GM12892 (cell line): ENCODE results near the gene CCS.

Experiments used
- DNase-seq: peaks from one replicate; pipeline ENCODE4 v3.0.0; 2011; ENCODE audit not compliant: insufficient read length
- FAIRE-seq: peaks from 2 replicates; lab custom pipeline; 2011; peaks lifted over from hg19 to GRCh38; lab: Jason Lieb, UNC
- POLR2A ChIP-seq: IDR thresholded peaks from 2 replicates; pipeline ENCODE4 v1.6.1; 2011; ENCODE audit warnings: low read depth, low read length, control low read depth
- POLR2AphosphoS5 ChIP-seq: IDR thresholded peaks from 2 replicates; pipeline ENCODE4 v1.6.1; 2011; ENCODE audit warnings: low read depth, low read length, control low read depth
- TAF1 ChIP-seq: IDR thresholded peaks from 2 replicates; pipeline ENCODE4 v1.6.1; 2011; ENCODE audit warnings: low read depth, mild to moderate bottlenecking, control low read depth, low read length, borderline replicate concordance

Gene CCS

GRCh38 chr11:66549696-66550095 lies 43.3 kb upstream of the CCS start:
- FAIRE-seq, result no peak
- TF ChIP-seq POLR2A (no peak), POLR2AphosphoS5 (no peak), TAF1 (no peak)
- no peak for DNase-seq

- FAIRE-seq (no peak), DNase-seq (no peak)
- TF ChIP-seq POLR2A, result no peak
- TF ChIP-seq POLR2AphosphoS5, result no peak
- no peak for TF ChIP-seq TAF1
Observed at GRCh38 chr11:66550887-66551286, 42.1 kb upstream of the CCS start.

- FAIRE-seq, result no peak
- no peak for DNase-seq
- TF ChIP-seq POLR2A, result no peak
- TF ChIP-seq POLR2AphosphoS5, result no peak
- TF ChIP-seq TAF1, result no peak
Observed at GRCh38 chr11:66554602-66555001, 38.4 kb upstream of the CCS start.

GRCh38 chr11:66555416-66555815 lies 37.6 kb upstream of the CCS start:
- TF ChIP-seq POLR2A, result no peak
- TF ChIP-seq POLR2AphosphoS5, result no peak
- no peak for TF ChIP-seq TAF1
- FAIRE-seq, result no peak

DNA sequence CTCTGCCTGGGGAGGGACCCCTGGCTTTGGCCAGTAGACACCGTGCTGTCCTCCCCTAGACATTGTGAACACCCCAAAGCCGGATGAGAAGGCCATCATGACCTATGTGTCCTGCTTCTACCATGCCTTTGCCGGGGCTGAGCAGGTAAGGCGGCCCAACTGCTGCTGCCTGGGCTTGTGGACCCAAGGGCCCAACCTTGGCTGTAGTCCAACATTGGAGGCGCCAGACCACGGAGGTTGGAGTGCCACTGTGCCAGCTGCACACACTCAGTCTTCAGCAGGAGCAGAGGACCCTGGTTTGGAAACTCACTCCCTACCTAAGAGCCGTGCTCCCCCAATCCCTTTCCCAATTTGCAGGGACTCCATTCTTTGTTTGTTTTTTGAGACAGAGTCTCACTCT lies 36.9 kb upstream of the CCS start:
- FAIRE-seq (no peak), DNase-seq (no peak)
- TF ChIP-seq POLR2A (no peak), TAF1 (no peak), POLR2AphosphoS5 (no peak)

More at GRCh38 chr11:66555416-66555815, 37.6 kb upstream of the CCS start:
- DNase-seq, result no peak

DNA sequence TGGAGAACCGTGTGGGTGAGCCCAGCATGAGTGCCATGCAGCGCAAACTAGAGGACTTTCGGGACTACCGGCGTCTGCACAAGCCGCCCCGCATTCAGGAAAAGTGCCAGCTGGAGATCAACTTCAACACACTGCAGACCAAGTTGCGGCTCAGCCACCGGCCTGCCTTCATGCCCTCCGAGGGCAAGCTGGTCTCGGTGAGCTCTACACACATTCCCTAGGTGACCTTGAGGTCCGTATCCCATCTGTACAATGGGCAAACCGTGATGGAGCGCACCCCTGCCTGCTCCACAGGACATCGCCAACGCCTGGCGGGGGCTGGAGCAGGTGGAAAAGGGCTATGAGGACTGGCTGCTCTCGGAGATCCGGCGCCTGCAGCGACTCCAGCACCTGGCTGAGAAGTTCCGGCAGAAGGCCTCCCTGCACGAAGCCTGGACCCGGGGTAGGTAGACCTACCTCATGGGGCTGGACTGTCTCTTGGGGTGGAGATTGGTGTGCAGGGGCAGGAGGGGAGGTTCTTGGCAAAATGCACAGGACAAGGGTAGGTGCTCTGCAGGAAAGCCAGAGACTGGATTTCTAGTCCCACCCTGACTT lies 35.2 kb upstream of the CCS start:
- TF ChIP-seq POLR2A, result no peak
- TF ChIP-seq TAF1, result no peak
- TF ChIP-seq POLR2AphosphoS5, result no peak
- DNase-seq, result no peak
- no peak for FAIRE-seq

GRCh38 chr11:66559142-66559865 lies 33.7 kb upstream of the CCS start:
- no peak for FAIRE-seq
- DNase-seq, result no peak
- no peak for TF ChIP-seq POLR2A
- TF ChIP-seq POLR2AphosphoS5, result no peak
- no peak for TF ChIP-seq TAF1

GRCh38 chr11:66559866-66560676 lies 32.9 kb upstream of the CCS start:
- DNase-seq, result no peak
- TF ChIP-seq POLR2AphosphoS5 (no peak), POLR2A (no peak), TAF1 (no peak)
- no peak for FAIRE-seq

DNA sequence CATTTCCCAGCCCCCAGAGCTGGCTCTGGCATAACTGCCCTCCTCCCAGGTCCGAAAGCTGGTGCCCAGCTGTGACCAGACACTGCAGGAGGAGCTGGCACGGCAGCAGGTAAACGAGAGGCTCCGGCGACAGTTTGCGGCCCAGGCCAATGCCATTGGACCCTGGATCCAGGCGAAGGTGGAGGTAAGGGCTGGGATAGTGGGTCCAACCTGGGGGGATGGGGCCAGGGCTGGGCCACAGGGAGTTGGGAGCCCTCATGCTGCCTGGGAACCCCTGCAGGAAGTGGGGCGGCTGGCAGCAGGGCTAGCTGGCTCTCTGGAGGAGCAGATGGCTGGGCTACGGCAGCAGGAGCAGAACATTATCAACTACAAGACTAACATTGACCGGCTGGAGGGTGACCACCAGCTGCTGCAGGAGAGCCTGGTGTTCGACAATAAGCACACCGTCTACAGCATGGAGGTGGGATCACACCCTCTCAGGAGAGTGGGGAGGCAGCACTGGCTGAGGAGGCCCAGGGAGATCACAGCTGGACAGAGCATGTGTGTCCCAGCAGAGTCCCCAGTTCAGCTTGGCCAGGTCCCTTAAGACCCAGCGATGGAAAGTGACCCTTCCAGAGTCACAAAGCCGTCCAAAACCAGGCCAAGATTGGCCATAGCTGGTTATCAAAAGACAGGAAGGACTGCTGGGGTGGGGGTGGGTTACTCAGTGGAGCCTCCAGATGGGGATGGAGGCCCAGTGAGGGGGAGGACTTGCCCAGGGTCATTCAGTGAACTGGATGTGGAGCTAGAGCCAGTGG lies 31.6 kb upstream of the CCS start:
- FAIRE-seq (no peak), DNase-seq (no peak)
- no peak for TF ChIP-seq TAF1
- no peak for TF ChIP-seq POLR2A
- TF ChIP-seq POLR2AphosphoS5, result no peak

- TF ChIP-seq POLR2A (no peak), POLR2AphosphoS5 (no peak), TAF1 (no peak)
- FAIRE-seq, result no peak
- no peak for DNase-seq
Observed at GRCh38 chr11:66561975-66562248, 31.1 kb upstream of the CCS start.

DNA sequence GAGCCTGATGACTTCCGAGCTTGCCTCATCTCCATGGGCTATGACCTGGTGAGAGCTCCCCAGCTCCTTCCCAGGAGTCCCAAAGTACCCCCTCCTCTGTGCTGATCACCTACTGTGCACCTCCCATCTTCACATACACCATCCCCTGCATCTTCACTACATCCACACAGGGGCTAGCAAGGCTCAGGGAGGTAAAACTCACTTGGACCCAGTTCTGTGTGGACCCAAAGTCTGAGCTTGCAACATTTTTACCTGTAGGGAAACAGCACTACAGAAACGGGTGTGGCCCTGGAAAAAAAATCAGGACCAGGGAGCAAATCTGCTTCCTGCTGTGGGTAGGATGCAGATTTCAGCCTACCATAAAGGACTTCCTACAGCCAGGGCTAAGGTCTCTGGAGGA lies 30.7 kb upstream of the CCS start:
- no peak for DNase-seq
- TF ChIP-seq TAF1 (no peak), POLR2AphosphoS5 (no peak), POLR2A (no peak)
- FAIRE-seq, result no peak
